Stimulated activated CD4-positive, alpha-beta T cell treated with anti-CD3 and anti-CD28 coated beads, Interleukin-1b, Interleukin-23, amount 100 ng/mL, for 24 hours (primary cell): ENCODE data around the gene RAPGEF5.

Experiments used
- DNase-seq, 4 experiments: peaks; one replicate each; pipeline ENCODE4 v3.0.0-alpha.2; 2020; ENCODE audit warnings: low read depth in 4 of 4, low spot score in 1 of 4

Gene RAPGEF5

DNA sequence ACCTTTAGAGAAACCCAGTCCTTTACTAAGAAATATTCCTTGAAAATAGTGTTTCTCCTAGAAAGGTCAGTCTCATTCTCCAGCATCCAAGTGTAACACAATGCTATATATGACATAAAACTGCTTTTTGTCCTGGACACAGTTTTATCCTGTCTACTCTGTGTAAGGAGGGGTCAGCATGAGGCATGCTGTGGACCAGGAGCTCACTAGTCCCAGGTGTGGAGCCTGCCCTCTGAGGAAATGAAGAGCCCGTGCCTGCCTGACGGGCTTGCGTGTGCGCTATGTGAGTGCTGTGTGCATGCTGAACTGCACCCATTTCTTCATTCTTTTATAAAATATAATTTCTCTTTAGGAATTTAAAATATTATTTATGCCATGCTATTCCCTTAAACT is 228.4 kb downstream of the RAPGEF5 start:
- no peak for DNase-seq

DNA sequence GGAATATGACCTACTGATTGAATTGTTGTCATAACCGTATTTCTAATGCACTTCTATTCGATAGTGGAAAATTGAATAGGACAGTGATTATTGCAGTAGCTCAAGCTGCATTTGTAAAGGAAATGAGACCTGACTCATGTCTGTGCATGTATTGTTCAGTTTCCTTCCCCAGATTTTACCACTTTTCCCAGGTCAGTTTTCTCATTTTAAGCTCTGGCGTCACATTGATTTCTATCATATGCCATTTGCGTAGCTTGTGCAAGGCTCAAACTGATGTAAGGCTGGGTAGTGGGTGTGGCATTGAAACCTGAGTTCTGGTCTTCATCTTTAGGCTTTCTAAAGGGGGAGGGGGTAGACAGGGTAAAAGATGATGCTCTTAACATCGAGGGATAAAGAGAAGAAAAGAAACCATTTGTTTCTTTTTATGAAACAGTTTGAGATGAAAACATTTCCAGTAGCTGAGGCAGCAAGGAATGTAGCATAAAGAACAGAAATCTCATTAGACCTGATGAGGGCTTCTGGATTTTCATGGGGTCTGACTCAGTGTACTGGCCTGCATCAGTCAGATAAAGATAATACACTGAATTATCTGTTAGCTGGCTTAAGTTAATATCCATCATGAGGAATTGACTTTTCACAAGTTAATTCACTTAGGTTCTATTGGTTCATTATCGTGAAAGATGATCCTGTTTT is 229.0 kb downstream of the RAPGEF5 start:
- DNase-seq = no peak

DNA sequence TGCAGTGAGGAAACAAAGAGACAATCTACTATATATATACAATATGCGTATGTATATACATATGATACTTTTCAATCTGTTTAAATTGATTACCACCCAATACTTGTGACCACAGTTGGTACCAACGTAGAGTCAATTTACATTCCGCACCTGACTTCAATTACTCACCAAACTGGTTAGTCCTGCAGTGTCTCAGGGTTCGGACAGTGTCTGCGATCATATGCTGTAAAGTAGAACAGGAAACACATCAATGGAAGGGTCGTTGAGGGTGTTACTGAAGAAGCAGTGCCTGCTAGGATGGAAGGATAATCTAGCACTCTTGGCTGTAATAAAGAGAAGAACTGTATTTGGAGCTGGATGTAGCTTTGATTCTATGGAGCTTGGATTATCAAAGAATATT is 231.5 kb downstream of the RAPGEF5 start:
- DNase-seq = no peak

DNA sequence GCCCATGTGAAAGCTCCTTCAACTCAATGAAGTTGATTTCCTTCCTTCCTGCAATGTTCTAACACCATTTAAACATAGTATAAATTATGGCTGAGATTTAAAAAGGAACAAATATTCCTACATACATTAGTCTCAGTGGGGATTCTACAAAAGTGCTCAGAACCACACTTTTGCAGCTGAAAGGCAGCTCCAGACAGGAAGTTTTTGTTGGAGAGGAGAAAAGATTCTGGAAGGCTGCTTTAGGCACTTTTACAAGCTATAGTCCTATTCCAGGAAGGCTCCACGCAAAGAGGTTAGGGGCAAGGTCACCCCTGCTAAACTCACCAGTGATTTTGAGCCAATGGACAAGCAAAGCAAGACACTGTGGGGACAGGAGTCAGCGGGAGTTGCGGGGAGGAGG is 232.0 kb downstream of the RAPGEF5 start:
- no peak for DNase-seq

DNA sequence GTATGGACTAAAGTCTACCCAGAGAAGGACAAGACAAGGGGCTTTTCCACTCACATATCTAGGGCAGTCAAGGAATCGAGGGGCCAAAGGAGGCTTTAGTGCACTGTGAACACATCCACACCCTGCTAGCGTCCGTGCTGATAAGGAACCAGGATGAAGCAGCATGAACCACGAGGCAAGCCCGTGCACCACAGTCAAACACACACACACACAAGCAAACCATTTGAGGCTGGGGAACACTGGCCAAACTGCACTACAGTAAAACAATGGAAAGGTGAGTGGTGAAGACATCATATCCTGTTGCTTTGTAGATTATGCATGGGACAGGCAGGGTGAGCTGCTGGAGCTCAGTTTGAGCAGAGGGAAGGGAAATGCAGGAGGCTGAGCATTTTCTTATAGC is 233.8 kb downstream of the RAPGEF5 start:
- DNase-seq = no peak

DNA sequence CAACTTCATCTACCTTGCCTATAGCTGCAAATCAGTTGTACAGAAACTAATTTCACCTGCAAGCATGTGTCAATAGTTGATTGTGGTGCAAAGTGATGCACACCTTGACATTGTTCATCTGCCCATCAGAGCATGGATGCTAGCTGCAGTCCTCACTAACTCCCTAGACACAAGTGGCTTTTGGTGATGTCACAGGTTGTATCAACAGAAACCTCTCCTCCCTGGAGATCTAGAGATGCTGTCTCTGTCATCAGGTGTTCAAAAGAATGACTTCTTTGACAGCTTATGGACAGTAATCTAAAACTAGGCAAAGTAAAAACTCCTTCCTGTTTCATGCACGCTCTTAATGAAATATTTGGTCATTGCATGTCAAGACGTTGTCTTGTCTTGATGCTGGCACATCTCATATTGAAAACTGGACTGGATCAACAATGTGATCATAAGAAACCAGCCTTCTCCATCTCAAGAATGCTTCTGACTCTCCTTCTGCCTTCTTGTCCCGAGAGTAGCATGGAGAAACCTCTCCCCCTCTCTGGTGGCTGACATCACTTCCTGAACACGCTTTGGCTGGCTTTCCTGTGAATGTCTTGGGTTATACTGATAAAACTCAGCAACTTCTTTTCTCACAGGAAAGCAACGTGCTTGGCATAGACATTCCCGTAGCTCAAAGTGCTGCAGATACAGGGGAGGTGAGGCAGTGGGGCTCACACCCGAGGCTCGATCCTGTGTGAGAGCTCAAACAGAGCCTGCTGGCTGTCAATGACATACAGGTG is 235.1 kb downstream of the RAPGEF5 start:
- DNase-seq = no peak

DNA sequence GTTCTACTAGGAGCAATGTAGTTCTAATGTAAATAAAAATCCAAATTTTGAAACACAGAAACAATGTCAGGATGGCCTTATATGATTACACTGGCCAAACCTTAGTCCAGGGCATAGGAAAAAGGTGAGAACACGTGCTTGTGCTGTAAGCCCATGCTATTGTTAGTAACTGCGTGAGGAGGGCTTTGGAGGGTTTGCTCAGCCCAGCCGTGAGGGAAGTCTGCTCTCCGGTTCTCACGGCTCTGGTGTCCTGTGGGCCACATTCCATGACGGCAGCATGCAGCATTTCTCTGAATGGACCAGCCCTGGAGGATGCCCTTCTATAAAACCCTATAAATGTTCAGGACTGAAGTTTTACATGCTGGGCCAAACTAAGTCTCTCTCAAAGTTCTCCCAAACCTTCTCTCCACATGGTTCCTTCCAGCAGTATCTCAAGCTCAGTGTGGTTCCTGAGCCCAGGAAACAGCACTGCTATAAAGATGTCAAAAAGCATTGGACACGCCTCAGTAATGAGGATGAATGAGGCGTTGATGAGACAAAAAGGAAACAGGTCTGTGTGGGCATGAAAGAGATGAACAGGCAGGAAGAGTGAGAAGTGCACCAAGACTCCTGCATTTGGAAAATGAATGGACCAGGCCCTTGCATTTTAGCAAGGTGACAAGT is 236.4 kb downstream of the RAPGEF5 start:
- DNase-seq = no peak

DNA sequence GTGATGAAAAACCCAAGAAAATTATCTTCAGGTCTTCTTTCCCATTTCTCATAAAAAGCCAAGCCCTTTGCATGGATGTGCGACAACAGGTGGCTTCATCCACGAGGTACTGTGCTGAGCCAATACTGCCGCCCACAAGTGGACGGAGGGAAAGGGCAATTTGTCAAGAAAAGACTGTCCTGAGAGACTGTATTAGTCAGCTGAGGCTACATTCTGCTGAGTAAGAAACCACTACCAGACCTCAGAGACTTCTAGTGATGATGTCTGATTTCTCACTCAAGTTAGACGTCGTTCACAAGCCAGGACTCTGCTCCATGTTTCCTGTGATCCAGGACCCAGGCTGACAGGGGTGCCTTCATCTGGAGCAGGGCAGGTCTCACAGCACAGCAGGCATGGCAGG is 239.7 kb downstream of the RAPGEF5 start:
- no peak for DNase-seq

DNA sequence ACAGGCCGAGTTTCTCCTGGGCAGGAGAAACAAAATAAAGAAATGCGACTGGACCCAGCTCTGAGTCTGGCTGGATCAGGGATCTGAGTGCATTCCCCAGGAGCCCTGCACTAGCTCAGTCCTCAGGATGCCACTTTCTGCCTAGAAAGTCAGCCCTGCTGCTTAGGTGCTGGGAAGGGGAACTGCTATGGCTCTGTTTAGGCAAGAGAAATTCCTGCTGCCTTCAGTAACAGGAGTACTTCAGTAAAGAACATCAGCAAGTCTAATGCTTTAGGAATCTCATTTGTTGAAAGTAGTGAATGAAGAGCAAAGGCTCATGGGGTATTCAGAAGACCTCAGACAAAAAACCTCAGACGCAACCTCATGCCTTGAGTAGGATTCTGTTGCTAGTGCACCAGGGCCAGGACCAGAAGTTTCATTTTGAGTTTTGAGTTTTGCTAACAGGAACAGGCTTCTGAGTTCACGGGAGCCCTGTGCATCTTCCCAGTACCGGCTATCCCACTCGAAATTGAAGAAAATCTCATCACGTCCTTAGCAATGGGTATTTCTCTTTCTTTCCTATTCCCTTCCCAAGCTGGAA is 240.4 kb downstream of the RAPGEF5 start:
- no peak for DNase-seq

DNA sequence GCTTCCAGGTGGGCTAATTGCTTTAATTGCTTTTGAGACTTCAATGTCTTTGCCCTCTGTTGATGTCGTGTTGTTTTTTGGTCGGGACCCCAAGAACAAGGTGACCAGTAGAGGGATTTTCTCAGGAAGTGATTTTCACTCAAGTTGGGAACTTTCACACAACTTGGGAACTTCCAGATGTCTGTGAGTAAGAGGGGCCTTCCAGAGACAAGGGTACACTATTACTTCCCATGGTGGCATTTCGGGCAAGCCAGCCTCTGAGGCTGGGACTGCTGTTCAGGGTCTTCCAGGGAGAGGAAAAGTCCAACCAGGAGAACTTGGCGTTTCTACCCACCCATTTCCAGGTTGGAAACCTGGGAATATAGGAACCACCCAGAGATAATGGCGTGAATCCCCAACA is 241.3 kb downstream of the RAPGEF5 start:
- no peak for DNase-seq

DNA sequence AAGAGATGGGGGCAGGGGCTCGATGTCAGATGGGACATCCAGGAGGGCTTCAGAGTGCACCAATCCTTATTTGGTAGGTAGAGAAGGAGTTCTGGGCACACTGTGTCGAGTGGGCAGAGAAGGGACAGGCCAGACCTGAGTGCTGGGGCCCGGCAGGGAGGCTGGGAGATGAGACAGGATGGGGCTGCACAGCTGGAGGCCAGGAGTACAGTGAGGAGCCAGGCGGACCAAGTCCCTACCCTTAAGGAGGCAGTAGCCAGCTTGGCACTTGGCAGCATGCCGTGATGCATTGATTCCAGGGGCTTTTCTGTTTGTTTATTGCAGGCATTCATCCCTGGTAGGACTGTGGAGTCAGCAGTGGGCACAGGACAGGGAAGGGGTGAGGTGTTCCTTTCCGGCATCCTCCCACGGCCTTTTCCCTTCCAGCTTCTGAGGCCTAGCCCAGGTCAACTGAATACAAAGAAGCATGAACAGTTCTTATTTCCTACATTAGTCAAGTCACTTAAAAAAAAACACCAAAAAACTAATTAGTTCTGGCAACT is 242.4 kb downstream of the RAPGEF5 start:
- DNase-seq = no peak

DNA sequence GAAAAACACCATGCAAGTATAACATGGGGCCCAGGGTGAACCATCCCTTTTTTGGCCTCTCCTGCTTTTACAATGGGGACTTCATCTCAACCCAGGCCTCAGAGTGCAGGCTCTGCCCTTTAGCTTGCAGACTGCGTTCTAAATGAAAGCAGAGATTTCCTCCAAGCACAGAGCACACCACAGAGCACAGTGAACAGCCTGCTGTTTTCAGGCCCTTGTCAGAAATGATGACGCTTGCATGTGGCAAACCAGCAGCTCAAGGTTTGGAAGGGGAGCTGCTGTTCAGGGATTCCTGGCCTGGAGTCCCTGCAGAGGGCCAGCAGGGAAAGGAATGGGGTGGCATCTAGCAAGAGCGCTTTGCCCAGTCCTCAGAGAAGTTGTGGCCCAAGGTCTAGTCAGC is 243.9 kb downstream of the RAPGEF5 start:
- DNase-seq = no peak

DNA sequence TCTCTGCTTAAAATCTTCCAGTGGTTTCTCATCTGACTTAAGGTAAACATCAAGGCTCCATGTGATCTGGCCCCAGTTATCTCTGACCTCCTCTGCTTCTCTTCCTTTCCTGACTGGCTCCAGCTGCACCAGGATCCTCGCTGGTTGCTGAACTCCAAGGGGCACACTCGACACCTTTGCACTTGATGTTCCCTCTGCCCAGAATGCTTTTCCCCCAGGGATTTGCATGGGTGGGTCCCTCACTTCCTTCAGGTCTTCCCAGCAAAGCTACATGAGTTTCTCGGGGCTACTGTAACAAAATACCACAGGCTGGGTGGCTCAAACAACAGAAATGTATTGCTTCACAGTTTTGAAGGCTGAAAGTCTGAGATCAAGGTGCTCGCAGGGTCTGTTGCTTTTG is 245.3 kb downstream of the RAPGEF5 start:
- DNase-seq = no peak

DNA sequence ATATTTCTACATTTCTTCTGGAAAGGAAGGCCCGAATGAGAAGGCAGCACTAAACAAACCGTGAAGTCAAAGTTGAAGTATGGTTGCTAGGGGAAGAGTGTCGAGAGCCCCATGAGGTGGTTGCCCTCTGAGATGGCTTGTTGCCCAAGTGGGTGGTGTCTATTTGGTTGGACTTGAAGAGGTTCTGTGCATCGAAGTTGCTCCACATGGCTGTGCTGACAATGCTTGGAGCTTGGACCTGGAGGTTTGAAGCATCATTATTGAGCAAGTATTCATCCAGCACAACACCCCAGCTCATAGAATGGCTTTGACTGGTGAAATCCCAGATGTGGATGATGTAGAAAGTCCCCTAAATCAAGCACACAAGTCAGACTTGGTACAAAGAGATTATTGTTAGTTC is 246.1 kb downstream of the RAPGEF5 start:
- DNase-seq = no peak

DNA sequence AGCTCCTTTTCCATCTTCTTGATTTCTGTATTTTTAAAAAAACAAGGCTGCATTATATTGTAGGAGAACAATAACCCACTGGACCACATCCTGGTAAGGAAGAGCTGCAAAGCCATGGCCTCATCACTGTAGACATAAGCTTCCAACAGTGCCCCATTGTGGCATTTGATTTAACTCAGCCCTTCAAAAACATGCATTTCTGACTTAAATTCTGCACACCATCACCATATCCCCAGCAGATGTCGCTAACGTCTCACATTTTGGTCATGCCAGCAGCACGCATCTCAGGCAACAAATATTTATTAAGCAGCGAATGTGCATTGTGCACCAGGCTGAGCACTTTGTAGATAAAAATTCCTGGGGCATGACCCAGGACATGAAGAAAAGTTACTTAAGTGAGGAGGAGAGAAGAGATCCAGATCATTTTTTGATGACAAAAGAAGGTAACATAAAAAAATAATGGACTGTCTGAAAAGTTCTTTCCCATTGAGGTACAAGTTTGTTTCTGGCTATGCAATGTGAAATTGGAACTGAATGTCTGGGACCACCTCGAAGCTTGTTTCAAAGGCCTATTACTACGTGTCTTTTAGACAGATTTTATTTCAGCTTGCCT is 246.6 kb downstream of the RAPGEF5 start:
- peak; percentile 25 to 45 (median 34) for DNase-seq

DNA sequence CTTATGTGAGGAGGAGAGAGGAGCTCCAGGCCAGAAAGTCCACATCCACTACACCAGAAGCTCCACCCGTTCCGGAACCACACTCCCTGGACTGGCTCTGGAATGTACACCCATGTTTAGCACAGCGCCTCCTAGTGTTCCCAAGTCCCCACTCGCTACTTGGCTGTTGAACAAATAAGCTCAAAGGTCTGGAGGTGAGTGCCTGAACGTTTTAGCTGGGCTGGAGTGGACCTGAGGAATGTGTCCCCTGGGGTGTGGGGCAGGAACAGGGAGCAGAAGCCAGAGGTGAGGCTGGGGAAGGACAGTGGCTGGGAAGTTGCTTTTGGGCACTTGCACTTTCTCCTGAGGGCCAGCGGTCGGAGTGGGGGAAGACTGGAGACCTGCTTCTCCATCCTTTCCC is 247.2 kb downstream of the RAPGEF5 start:
- DNase-seq = peak in 1 of 4 experiments; percentile 6

DNA sequence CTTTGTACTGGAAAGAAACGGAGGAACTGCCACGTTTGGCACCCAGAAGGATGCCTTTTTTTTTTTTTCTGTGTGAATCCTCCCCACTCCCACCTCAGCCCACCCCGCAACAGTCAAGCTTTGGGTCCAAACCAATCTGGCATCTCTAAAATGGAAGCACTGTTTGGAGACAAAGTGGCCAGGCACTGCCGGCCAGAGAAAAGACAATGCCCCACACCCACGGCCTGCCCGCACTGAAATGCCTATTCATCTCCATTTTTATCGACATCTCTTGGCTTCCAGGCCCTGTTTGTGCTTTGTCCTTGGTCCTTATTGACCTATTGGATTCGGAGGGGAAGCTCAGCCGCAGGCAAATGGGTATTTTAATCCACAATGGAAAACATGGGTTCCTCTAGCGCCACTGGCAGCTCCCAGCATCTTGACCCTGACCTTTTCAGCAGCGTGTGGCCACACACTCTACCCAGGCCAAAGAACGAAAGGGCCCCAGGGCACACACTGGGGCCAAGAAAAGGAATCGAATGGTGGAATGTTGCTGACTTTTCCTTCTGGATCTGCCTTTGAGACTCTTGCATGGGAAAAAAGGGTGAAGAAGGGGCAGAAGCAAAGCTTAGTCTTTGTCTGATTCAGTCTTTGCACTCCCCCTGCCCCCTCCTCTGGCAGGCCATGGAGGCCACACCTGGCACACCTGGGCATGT is 248.7 kb downstream of the RAPGEF5 start:
- no peak for DNase-seq

DNA sequence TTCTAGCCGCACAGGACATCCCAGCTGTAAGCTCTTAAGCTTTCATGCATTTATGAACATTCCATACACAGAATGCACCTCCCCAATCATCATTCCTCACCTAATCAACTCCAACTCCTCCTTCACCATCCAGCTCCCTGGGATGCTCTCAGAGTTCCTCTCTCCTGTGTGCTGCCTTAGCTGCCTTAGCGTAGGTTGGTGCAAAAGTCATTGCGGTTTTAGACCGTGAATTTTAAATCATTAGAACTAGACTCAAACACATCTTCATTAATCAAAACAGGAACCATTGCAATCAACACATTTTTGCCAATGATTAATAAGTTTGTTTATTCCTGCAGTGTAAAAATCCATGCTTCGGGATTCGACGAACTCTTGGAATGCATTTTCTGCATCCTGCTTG is 251.4 kb downstream of the RAPGEF5 start:
- DNase-seq = no peak

DNA sequence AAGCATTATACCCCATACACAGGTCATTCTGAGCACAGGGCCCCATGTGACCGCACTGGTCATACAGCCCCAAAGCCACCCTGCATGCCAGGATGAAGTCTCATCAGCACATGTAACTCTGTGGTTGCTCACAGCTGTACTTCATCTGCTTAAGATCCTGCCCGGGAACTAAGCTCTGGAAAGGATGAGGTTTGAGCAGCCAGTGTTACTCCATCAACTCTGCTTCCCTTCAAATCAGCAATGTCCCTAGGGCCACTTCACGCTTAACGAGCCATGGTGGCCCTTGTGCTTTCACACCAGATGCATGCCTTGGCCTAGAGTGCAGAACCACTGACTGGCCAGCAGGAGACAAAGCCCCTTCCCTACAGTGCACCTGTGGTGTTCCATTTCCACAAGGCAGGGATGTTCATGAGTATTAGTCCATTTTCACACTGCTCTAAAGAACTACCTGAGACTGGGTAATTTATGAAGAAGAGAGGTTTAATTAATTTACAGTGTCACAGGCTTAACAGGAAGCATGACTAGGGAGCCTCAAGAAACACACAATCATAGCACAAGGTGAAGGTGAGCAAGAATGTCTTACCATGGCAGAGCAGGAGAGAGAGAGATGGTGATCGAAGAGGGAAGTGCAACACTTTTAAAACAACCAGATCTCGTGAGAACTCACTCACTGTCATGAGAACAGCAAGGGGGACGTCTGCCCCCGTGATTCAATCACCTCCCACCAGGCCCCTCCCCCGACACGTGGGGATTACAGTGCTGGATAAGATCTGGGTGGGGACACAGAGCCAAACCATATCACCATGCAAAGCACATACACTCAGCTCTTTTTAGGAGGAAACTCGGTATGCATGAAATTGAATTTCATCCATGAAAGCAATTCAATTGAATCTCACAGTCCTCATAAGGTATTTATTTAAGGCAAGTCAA is 262.3 kb downstream of the RAPGEF5 start:
- DNase-seq = no peak

DNA sequence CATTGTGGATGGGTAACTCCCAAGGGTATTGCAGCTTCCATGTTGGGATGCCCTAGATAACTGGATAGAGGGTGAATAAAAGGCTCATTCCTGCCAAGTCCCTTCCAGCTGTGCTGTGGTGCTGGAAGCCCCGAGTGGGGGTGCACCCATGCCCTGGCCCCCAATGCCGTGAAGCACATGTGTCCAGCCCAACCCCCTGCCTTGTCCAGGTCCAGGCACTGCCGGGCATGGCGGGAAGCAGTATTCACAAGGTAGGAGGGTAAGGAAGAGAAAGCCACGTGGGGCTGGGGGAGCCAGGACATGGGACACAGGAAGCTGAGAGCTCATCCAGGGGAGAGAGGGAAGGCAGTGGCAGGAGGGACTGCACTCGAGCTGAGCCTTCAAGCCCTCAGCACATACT is 263.0 kb downstream of the RAPGEF5 start:
- no peak for DNase-seq
